Measurements from ENCODE around the gene DNAJC7.
"Not testable (repeated sequence)": the region's sequence is repeated elsewhere in the genome, so short reads cannot be mapped to it uniquely, and the experiment has no call there.

The DNAJC7 gene

DNA sequence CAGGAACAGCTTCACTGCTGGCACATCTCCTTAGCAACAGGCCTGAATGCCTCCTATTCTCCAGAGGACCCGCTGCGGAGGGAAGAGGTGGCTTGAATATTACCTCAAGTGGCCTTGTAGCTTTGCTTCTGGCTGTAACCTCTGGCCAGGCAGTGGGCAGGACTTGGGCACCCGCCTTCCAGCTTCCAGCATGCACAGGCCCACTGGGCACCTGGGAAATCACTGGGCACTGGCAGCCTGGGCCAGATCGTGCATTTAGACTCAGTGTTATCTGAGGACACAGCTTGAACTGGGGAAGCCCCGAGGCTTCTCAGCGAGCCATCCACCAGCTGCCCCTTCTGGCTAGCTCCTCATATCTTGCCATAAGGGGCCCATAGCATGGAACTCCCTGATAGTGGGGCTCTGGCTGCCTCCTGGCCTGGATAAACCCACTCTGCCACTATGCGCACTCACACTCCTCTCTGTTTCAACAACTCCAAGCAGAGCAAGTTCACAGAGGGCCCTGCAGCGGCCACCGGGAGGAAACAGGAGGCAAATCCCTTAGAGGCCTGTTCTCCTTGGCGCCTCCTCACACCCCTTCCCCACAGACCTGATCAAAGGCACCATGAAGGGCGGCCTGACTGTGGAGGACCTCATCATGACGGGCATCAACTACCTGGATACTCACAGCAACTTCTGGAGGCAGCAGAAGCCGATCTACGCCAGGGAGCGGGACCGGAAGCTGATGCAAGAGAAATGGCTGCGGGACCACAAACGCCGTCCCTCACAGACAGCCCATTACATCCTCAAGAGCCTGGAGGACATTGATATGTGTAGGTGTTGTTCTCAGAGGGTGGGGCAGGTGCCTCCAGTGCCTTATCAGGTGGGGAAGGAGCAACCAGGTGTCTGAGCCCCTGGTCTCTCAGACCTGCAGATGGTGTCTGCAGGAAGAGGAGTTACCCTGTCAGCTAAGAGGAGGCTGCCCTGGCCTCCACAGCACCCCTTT is 79.0 kb downstream of the DNAJC7 start:
- TF ChIP-seq, protein P1, sequence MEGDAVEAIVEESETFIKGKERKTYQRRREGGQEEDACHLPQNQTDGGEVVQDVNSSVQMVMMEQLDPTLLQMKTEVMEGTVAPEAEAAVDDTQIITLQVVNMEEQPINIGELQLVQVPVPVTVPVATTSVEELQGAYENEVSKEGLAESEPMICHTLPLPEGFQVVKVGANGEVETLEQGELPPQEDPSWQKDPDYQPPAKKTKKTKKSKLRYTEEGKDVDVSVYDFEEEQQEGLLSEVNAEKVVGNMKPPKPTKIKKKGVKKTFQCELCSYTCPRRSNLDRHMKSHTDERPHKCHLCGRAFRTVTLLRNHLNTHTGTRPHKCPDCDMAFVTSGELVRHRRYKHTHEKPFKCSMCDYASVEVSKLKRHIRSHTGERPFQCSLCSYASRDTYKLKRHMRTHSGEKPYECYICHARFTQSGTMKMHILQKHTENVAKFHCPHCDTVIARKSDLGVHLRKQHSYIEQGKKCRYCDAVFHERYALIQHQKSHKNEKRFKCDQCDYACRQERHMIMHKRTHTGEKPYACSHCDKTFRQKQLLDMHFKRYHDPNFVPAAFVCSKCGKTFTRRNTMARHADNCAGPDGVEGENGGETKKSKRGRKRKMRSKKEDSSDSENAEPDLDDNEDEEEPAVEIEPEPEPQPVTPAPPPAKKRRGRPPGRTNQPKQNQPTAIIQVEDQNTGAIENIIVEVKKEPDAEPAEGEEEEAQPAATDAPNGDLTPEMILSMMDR (IDR thresholded peaks at IDR 0.05; ENCODE audit: low read depth, low read length), result no peak
- DNase-seq (ENCODE audit: low read depth in 2 of 2), result no peak

DNA sequence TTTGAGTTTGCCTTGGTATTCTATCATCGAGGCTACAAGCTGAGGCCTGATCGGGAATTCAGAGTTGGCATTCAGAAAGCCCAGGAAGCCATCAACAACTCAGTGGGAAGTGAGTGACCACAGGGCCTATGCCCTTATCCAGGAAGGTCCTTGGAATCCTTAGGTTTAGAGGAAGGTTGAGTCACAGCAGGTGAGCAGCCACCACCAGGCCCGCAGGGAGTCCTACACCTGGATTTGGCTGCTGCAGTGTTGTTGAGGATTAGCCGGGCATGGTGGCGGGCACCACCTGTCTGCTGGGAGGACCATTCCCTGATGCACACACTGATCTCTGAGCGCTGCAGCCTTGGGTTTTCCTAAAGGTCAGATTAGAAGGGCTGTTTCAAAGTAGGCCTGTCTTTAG is 81.6 kb downstream of the DNAJC7 start:
- H3K4me3 ChIP-seq (replicated peaks in 1 of 2; ENCODE audit: low read depth in 2 of 2, low read length in 2 of 2), result no peak overlapping the region
- TF ChIP-seq, protein P1 (IDR thresholded peaks at IDR 0.05; ENCODE audit: low read depth, low read length), result no peak
- no peak for DNase-seq (ENCODE audit: low read depth in 2 of 2)

More for the DNA sequence above, 79.0 kb downstream of the DNAJC7 start:
- H3K4me3 ChIP-seq (replicated peaks in 1 of 2; ENCODE audit: low read depth in 2 of 2, low read length in 2 of 2), result no peak overlapping the region

DNA sequence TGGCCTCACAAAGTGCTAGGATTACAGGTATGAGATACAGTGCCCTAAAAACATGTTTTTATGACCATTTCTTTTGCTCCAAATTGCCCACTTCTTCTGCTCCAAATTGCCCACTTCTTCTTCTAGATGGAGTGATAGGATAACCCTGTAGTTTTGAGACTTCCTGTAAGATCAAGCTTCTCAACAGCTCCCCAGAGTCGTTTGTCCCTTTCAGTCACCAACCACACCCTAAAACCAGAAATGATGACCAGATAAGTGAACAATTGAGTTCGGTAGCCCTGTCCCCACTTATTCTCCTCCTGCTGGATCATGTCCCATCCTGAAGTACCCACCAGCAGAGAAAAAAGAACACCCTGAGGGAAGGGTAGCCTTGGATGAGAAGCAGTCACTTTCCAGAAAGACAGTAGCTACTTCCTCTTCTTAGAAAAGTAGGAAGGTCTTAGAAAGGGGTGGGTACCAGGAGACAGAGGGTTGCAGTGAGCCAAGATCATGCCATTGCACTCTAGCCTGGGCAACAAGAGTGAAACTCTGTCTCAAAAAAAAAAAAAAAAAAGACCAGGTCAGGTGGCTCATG is 84.3 kb downstream of the DNAJC7 start:
- TF ChIP-seq, protein P1 (IDR thresholded peaks at IDR 0.05; ENCODE audit: low read depth, low read length), result no peak
- H3K4me3 ChIP-seq (replicated peaks in 1 of 2; ENCODE audit: low read depth in 2 of 2, low read length in 2 of 2), result no peak overlapping the region
- no peak for DNase-seq (ENCODE audit: low read depth in 2 of 2)

DNA sequence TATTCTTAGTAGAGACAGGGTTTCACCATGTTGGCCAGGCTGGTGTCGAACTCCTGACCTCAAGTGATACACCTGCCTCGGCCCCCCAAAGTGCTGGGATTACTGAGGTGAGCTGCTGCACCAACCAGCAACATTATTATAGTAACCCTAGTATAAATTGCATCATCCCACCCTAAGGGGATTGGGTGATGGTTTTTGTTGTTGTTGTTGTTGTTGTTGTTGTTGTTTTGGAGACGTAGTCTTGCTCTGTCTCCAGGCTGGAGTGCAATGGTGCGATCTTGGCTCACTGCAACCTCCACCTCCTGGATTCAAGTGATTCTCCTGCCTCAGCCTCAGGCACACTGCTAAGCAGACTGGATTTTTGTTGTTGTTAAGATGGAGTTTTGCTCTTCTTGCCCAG is 85.5 kb downstream of the DNAJC7 start:
- not testable (repeated sequence) for DNase-seq (ENCODE audit: low read depth in 2 of 2); H3K4me3 ChIP-seq (replicated peaks in 1 of 2; ENCODE audit: low read depth in 2 of 2, low read length in 2 of 2)

DNA sequence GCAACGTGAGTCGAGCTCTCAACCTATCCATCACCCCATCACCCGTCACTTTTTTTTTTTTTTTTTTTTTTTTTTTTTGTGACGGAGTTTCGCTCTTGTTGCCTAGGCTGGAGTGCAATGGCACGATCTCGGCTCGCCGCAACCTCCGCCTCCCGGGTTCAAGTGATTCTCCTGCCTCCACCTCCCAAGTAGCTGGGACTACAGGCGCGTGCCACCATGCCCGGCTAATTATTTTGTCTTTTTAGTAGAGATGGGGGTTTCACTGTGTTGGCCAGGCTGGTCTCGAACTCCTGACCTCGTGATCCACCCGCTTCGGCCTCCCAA is 86.4 kb downstream of the DNAJC7 start:
- peak overlapping the region; percentile 42 to 56 for H3K4me3 ChIP-seq (replicated peaks in 1 of 2; ENCODE audit: low read depth in 2 of 2, low read length in 2 of 2)
- DNase-seq (ENCODE audit: low read depth in 2 of 2), result not testable (repeated sequence)

DNA sequence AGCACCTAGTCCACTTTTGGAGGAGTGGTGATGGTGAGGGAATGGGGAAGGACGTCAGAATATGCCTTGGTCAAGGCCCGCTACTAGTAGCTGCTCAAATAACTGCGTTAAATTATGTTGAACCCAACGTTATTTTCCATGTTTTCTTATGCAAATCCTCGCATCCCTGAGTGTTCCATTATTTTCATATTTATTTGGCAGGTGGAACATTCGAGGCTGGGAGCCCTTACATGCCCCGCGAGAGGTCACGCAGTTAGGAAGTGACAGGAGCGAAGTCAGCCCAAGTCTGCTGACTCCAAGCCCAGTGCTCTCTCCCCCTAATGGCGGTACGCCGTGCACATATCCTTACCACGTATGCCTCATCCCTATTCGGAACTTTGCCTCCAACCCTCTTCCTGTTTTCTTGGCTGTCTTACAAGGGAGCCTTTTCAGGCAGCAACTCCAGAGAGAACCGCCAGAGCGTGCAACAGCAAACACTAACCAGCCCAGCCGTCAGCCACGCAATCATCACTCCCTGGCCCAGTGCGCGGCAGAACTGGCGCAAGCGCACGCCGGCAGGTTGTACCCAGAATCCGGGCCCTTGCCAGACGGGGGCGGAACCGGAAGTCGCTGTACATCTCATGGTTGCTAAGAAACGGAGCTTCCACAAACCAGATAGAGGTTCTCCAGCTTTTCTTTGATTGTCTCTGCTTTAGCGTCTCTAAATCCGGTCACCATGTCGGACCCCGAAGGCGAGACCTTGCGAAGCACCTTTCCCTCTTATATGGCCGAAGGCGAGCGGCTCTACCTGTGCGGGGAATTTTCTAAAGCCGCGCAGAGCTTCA is 87.0 kb downstream of the DNAJC7 start, which contains the start of gene ODAD4:
Gene ODAD4, plus strand, starts transcription at position 609 of the 824 bp plus-strand sequence. Its CDS starts 107 bp downstream, at position 716.
- peak; percentile 98 to 99 for DNase-seq (ENCODE audit: low read depth in 2 of 2)
- TF ChIP-seq, protein P1 (IDR thresholded peaks at IDR 0.05; ENCODE audit: low read depth, low read length), result peak; percentile 70
- H3K4me3 ChIP-seq (replicated peaks in 1 of 2; ENCODE audit: low read depth in 2 of 2, low read length in 2 of 2), result peak within 1 kb of the TSS; percentile 42 to 56

DNA sequence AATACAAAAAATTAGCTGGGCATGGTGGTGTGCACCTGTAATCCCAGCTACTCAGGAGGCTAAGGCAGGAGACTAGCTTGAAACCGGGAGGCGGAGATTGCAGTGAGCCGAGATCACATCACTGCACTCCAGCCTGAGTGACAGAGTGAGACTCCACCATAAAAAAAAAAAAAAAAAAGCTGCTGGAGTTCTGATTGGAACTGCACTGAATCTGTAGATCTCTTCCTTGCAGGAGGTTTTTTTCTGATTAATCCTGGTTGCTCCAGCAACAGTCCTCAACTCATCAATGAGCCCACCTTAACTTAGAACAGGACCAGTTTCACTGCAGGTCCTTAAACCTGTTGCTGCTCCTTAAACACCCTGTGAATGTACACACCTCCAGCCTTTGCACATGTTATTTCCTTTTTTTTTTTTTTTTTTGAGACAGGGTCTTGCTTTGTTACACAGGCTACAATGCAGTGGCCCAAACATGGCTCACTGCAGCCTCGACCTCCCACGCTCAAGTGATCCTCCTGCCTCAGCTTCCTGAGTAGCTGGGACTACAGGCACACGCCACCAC is 88.5 kb downstream of the DNAJC7 start:
- no peak overlapping the region for H3K4me3 ChIP-seq (replicated peaks in 1 of 2; ENCODE audit: low read depth in 2 of 2, low read length in 2 of 2)
- TF ChIP-seq, protein P1 (IDR thresholded peaks at IDR 0.05; ENCODE audit: low read depth, low read length), result no peak
- DNase-seq (ENCODE audit: low read depth in 2 of 2), result no peak

Measured in cardiac fibroblast (primary cell).